GM12875 (cell line): ENCODE measurements around the gene TNIK.

Experiments
- H3K4me3 ChIP-seq: one replicate; pipeline ENCODE4 v1.5.1; 2011; ENCODE audit warnings: low read depth, low read length, control low read depth
- CTCF ChIP-seq: IDR thresholded peaks from 2 replicates; pipeline ENCODE4 v1.5.1; 2011; ENCODE audit warnings: low read depth, mild to moderate bottlenecking, control low read depth, inconsistent platforms, low read length, moderate library complexity, borderline replicate concordance; ENCODE audit not compliant: insufficient read depth

Gene TNIK

GRCh38 chr3:171321559-171322360 lies 138.4 kb downstream of the TNIK start:
- no peak for TF ChIP-seq CTCF
- H3K4me3 ChIP-seq, result no peak overlapping the region

GRCh38 chr3:171320750-171321558 lies 139.3 kb downstream of the TNIK start:
- no peak overlapping the region for H3K4me3 ChIP-seq
- TF ChIP-seq CTCF, result no peak

- TF ChIP-seq CTCF, result no peak
- no peak overlapping the region for H3K4me3 ChIP-seq
Observed at GRCh38 chr3:171317171-171317570, 143.0 kb downstream of the TNIK start.

GRCh38 chr3:171315919-171316318 lies 144.3 kb downstream of the TNIK start:
- TF ChIP-seq CTCF, result no peak
- no peak overlapping the region for H3K4me3 ChIP-seq

- TF ChIP-seq CTCF, result no peak
Observed at GRCh38 chr3:171315101-171315500, 145.1 kb downstream of the TNIK start.

GRCh38 chr3:171314341-171314740 lies 145.9 kb downstream of the TNIK start:
- no peak overlapping the region for H3K4me3 ChIP-seq
- no peak for TF ChIP-seq CTCF

More at GRCh38 chr3:171315101-171315500, 145.1 kb downstream of the TNIK start:
- H3K4me3 ChIP-seq, result no peak overlapping the region

- no peak for TF ChIP-seq CTCF
- no peak overlapping the region for H3K4me3 ChIP-seq
Observed at GRCh38 chr3:171313702-171314101, 146.5 kb downstream of the TNIK start.
